ENCODE measurements around the gene GRM3. TPM values are rescaled to one million over a fixed set of nuclear protein-coding genes. Genes with fewer than 3 reads are reported as not detected.

Gene GRM3
- total and polyA plus RNA-seq, 2 of the 13 experiments (the other 11 are each of a cell fraction or from before 2014, with no cell fraction given) = not detected

DNA sequence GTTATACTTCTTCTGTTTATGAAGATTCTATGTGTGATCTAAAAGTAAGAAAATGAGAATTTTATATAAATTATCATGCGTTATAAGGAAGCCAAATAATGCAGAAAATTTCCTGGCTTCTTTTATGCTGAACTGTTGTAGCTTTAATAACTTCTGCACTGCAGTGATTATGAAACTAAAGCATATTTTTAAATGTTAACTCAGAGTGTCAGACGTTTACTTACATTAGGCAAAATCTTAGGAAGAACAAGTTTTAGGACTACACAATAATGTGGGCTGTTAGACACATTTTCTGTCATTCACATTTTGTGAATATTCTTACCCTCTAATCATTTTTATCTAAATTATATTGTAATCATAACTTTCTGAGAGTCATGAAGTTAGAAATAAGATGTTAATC lies 22.0 kb downstream of the GRM3 start:
- Histone ChIP-seq H3K4me3 (replicated peaks in 1 of 3; ENCODE audit: insufficient read depth in 1 of 3, low read depth in 2 of 3, low read length in 3 of 3) (no peak overlapping the region), H3K4me2 (ENCODE audit: low read depth, low read length) (no peak overlapping the region), H3K9me3 (ENCODE audit: low read length) (no peaks in the 10 kb centered on the region), H3K36me3 (replicated peaks in 1 of 2; ENCODE audit: control insufficient read depth in 1 of 2, insufficient read depth in 2 of 2, low read length in 2 of 2) (no peaks in the 10 kb centered on the region), H3K27me3 (ENCODE audit: control insufficient read depth in 1 of 2, insufficient read depth in 2 of 2, low read length in 2 of 2) (no peaks in the 10 kb centered on the region), H3K4me1 (ENCODE audit: insufficient read depth, low read length) (no peaks in the 10 kb centered on the region), H3K9ac (ENCODE audit: insufficient read depth, low read depth, low read length) (no peak overlapping the region), H4K20me1 (ENCODE audit: insufficient read depth, low read length) (no peaks in the 10 kb centered on the region), H3K27ac (ENCODE audit: extremely low read length, insufficient read depth, low read length) (no peak overlapping the region), H3K79me2 (ENCODE audit: insufficient read depth, low read length) (no peaks in the 10 kb centered on the region), H2AFZ (ENCODE audit: low read length) (no peak overlapping the region)
- POLR2A ChIA-PET = no interaction called here
- in situ Hi-C loops (cut with HindIII; ENCODE audit: extremely low pct_ligation_motif_present, low pct_unique_long_range_greater_than_20kb) = no loop called here
- 1% methylated on average over 2 of the region's 2 CpGs for WGBS (ENCODE audit: low lambda C conversion rate)
- no TSS peak for BruUV-seq (replicated peaks)
- FAIRE-seq (no peak), ATAC-seq (no peak), DNase-seq (ENCODE audit: low spot score) (no peak)
- intact Hi-C loops (cut with micrococcal nuclease; ENCODE audit: unreplicated experiment) = no loop called here
- no peak for TF ChIP-seq ZNF383 (CRISPR knock-in tag; IDR thresholded peaks at IDR 0.05; ENCODE audit: borderline replicate concordance)
- no peak for TF ChIP-seq ZNF296 (CRISPR knock-in tag; conservative IDR thresholded peaks at IDR 0.05)
- TF ChIP-seq, protein P1, sequence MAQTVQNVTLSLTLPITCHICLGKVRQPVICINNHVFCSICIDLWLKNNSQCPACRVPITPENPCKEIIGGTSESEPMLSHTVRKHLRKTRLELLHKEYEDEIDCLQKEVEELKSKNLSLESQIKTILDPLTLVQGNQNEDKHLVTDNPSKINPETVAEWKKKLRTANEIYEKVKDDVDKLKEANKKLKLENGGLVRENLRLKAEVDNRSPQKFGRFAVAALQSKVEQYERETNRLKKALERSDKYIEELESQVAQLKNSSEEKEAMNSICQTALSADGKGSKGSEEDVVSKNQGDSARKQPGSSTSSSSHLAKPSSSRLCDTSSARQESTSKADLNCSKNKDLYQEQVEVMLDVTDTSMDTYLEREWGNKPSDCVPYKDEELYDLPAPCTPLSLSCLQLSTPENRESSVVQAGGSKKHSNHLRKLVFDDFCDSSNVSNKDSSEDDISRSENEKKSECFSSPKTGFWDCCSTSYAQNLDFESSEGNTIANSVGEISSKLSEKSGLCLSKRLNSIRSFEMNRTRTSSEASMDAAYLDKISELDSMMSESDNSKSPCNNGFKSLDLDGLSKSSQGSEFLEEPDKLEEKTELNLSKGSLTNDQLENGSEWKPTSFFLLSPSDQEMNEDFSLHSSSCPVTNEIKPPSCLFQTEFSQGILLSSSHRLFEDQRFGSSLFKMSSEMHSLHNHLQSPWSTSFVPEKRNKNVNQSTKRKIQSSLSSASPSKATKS (CRISPR knock-in tag; IDR thresholded peaks at IDR 0.05) = no peak
- CTCF ChIA-PET (ENCODE audit: low intra/inter-chr PET ratio, low total read pairs) = no interaction called here

DNA sequence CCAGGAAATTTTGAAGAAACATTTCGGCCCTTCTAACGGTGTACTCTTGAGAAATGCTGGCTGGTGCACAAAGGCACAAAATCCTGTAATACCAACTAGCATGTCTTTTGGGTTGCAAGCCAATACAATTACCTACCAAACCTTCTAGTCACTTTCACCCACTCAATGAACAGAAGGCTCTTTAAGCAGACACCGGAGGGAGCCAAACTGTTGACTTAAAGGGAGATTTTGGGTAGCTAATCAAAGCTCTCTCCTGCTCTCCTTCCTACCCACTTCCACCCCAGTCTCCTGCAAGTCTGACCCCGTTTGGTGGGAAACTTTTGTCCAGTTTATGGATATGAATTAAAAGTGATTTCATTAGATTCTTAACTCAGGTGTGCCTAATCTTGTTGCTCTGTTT lies 24.0 kb downstream of the GRM3 start:
- 0% methylated on average over 4 of the region's 4 CpGs for WGBS (ENCODE audit: low lambda C conversion rate)
- intact Hi-C loops (cut with micrococcal nuclease; ENCODE audit: unreplicated experiment) (no loop called here), in situ Hi-C loops (cut with HindIII; ENCODE audit: extremely low pct_ligation_motif_present, low pct_unique_long_range_greater_than_20kb) (no loop called here)
- no peak overlapping the region for H3K27ac ChIP-seq (ENCODE audit: extremely low read length, insufficient read depth, low read length)
- H4K20me1 ChIP-seq (ENCODE audit: insufficient read depth, low read length) = no peaks in the 10 kb centered on the region
- no peak for ATAC-seq
- H3K4me1 ChIP-seq (ENCODE audit: insufficient read depth, low read length) = no peaks in the 10 kb centered on the region
- no peaks in the 10 kb centered on the region for H3K9me3 ChIP-seq (ENCODE audit: low read length)
- ChIA-PET CTCF (ENCODE audit: low intra/inter-chr PET ratio, low total read pairs) (no interaction called here), POLR2A (no interaction called here)
- H3K4me2 ChIP-seq (ENCODE audit: low read depth, low read length) = no peak overlapping the region
- H3K36me3 ChIP-seq (replicated peaks in 1 of 2; ENCODE audit: control insufficient read depth in 1 of 2, insufficient read depth in 2 of 2, low read length in 2 of 2) = no peaks in the 10 kb centered on the region
- no peak overlapping the region for H3K4me3 ChIP-seq (replicated peaks in 1 of 3; ENCODE audit: insufficient read depth in 1 of 3, low read depth in 2 of 3, low read length in 3 of 3)
- no peak overlapping the region for H2AFZ ChIP-seq (ENCODE audit: low read length)
- no peaks in the 10 kb centered on the region for H3K27me3 ChIP-seq (ENCODE audit: control insufficient read depth in 1 of 2, insufficient read depth in 2 of 2, low read length in 2 of 2)
- FAIRE-seq = no peak
- no TSS peak for BruUV-seq (replicated peaks)
- no peak for DNase-seq (ENCODE audit: low spot score)
- no peaks in the 10 kb centered on the region for H3K79me2 ChIP-seq (ENCODE audit: insufficient read depth, low read length)
- H3K9ac ChIP-seq (ENCODE audit: insufficient read depth, low read depth, low read length) = no peak overlapping the region
- TF ChIP-seq RXRB (CRISPR knock-in tag; IDR thresholded peaks at IDR 0.05; ENCODE audit: borderline replicate concordance) (no peak), AKAP8 (CRISPR knock-in tag; IDR thresholded peaks at IDR 0.05) (no peak), ZNF660 (CRISPR knock-in tag; IDR thresholded peaks at IDR 0.05; ENCODE audit: borderline replicate concordance, low read depth) (no peak), SKI (IDR thresholded peaks at IDR 0.05; ENCODE audit: partially characterized antibody) (no peak)
- TF ChIP-seq, protein P2, sequence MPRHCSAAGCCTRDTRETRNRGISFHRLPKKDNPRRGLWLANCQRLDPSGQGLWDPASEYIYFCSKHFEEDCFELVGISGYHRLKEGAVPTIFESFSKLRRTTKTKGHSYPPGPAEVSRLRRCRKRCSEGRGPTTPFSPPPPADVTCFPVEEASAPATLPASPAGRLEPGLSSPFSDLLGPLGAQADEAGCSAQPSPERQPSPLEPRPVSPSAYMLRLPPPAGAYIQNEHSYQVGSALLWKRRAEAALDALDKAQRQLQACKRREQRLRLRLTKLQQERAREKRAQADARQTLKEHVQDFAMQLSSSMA (CRISPR knock-in tag; IDR thresholded peaks at IDR 0.05) = no peak
- TF ChIP-seq, protein P3, sequence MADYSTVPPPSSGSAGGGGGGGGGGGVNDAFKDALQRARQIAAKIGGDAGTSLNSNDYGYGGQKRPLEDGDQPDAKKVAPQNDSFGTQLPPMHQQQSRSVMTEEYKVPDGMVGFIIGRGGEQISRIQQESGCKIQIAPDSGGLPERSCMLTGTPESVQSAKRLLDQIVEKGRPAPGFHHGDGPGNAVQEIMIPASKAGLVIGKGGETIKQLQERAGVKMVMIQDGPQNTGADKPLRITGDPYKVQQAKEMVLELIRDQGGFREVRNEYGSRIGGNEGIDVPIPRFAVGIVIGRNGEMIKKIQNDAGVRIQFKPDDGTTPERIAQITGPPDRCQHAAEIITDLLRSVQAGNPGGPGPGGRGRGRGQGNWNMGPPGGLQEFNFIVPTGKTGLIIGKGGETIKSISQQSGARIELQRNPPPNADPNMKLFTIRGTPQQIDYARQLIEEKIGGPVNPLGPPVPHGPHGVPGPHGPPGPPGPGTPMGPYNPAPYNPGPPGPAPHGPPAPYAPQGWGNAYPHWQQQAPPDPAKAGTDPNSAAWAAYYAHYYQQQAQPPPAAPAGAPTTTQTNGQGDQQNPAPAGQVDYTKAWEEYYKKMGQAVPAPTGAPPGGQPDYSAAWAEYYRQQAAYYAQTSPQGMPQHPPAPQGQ (CRISPR knock-in tag; IDR thresholded peaks at IDR 0.05; ENCODE audit: borderline replicate concordance) = no peak
- TF ChIP-seq, protein P4, sequence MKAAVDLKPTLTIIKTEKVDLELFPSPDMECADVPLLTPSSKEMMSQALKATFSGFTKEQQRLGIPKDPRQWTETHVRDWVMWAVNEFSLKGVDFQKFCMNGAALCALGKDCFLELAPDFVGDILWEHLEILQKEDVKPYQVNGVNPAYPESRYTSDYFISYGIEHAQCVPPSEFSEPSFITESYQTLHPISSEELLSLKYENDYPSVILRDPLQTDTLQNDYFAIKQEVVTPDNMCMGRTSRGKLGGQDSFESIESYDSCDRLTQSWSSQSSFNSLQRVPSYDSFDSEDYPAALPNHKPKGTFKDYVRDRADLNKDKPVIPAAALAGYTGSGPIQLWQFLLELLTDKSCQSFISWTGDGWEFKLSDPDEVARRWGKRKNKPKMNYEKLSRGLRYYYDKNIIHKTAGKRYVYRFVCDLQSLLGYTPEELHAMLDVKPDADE (CRISPR knock-in tag; IDR thresholded peaks at IDR 0.05) = no peak

Data from HepG2 (cell line).